Dermis lymphatic vessel endothelial cell (primary cell): ENCODE data around the gene STAG3. TPM values are rescaled to one million over a fixed set of nuclear protein-coding genes. Genes with fewer than 3 reads are reported as not detected.

Source experiments
- total RNA-seq: library from RNA; depleted of rRNA; stranded (reverse); fragments of >200 nt; gene quantifications from 2 replicates; pipeline ENCODE4 v1.2.1, GENCODE V29; 2014

Gene STAG3
- total RNA-seq, result 0.33 and 0.60 TPM in 2 replicates

DNA sequence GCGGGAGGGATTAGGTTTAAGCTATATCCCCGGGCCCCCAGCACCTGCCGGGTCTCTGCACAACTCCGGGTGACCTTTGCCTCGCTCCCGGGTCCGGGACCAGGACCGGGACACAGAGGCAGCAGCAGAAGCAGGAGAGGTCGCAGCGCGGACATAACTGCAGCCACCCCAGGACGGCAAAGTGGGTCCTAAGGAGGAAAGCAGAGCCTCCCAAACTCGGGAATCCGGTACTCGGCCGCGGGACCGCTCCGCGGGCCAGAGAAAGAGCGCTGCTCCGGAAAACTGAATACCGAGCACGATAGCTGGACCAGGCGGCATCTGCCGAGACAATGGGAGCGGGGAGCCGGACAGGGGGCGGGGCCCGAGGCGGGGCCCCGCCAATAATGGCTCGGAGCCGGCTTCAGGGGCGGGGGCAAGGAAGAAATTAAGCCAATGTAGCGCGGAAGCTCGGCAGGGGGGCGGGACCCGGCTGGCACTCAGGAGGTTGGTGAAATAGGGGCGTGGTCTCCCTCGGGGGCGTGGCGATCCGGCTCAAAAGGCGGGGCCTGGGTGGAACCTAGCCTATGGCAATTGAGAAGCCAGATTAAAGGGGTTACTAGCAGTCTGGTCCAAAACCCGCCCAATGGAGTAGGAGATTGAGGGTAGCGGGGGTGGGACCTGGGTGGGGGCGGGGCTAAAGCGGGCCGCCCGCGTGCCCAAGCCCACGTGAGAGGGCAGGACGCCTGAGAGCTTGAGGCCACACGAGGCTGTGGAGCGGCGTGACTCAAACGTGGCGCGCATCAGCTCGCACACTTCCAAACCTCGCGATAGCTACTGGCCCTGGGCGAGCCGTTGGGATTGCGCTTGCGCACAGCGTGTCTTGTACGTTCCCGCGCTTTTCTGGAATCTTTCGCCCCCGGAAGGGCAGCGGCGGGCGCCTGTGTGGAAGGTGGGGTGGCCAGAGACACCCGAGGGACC is at the start of gene STAG3, which contains the start of gene GPC2:
Gene STAG3, plus strand, starts transcription at position 874 of the 957 bp plus-strand sequence. CDS start 2,639 bp downstream, outside the sequence.
Gene GPC2, minus strand, starts transcription at position 337 of the 957 bp plus-strand sequence. Its CDS starts 182 bp downstream, at position 155.

GRCh38 chr7:100148559-100149328 is 29.0 kb upstream of the STAG3 start, which contains the start of gene LAMTOR4:
TSS of gene LAMTOR4 (plus strand) at chr7:100148918. CDS start at chr7:100148973, 55 bp downstream.

DNA sequence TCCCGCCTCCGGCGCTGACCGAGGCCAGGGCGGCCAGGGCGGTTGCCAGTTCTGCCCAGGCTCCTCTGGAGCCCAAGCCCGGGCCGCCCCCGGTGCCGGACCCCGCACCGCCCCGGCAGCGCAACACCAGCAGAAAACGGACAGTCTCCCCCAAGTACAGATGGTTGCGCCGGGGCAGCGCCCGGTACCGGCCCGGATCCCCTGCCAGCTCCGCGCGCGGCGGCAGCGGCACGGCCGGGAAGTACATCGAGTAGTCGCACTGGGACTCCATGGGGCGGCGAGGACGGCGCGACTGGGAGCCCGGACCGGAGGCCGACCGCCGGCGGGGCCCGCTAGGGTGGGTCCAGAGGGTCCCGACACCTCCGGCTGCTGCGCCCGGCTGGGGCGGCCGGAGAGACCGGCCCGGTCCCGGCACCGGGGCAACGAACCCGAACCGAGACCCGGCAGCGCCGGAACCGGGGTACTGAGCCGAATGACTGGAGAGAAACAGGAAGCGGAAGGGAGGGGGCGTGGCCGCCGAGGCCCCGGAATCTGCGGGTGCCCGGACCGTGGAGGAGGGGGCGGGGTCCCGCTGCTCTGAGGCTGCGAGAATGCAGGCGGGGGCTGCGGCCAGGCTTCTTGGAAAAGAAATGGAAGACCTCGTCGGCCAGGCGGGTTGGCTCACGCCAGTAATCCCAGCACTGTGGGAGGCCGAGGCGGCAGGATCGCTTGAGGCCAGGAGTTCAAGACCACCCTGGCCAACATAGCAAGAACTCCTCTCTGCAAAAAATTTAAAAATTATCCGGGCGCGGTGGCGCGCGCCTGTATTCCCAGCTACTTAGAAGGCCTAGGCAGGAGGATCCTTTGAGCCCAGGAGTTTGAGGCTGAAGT is 19.3 kb upstream of the STAG3 start, which contains the start of gene TRAPPC14:
Gene TRAPPC14, minus strand, starts transcription at position 495 of the 870 bp plus-strand sequence. Its CDS starts 224 bp downstream, at position 271.

GRCh38 chr7:100219801-100220585 is 42.3 kb downstream of the STAG3 start, which contains the start of gene PVRIG:
TSS of gene PVRIG (plus strand) at chr7:100219949. CDS start at chr7:100219971, 22 bp downstream.

Other genes with a start within 250 kb of the STAG3 start
- 0.87 and 1.0 TPM in 2 replicates for gene GJC3, start 248.3 kb upstream of the STAG3 start, total RNA-seq
- gene AZGP1, start 201.9 kb upstream of the STAG3 start, total RNA-seq, result not detected in 2 replicates
- gene ZKSCAN1, start 162.3 kb upstream of the STAG3 start, total RNA-seq, result 28.8 and 38.8 TPM in 2 replicates
- 8.0 and 8.2 TPM in 2 replicates for gene ZSCAN21, start 128.1 kb upstream of the STAG3 start, total RNA-seq
- gene ZNF3, start 96.2 kb upstream of the STAG3 start, total RNA-seq, result 26.3 and 33.3 TPM in 2 replicates
- gene COPS6, start 88.9 kb upstream of the STAG3 start, total RNA-seq, result 44.3 and 54.3 TPM in 2 replicates
- gene MCM7, start 76.5 kb upstream of the STAG3 start, total RNA-seq, result 27.5 and 34.8 TPM in 2 replicates
- 14.3 and 15.6 TPM in 2 replicates for gene AP4M1, start 76.3 kb upstream of the STAG3 start, total RNA-seq
- 18.5 and 20.0 TPM in 2 replicates for gene TAF6, start 58.6 kb upstream of the STAG3 start, total RNA-seq
- 29.8 and 33.4 TPM in 2 replicates for gene CNPY4, start 58.3 kb upstream of the STAG3 start, total RNA-seq
- 1.8 and 2.8 TPM in 2 replicates for gene MBLAC1, start 51.0 kb upstream of the STAG3 start, total RNA-seq
- 105 and 108 TPM in 2 replicates for gene LAMTOR4, start 29.0 kb upstream of the STAG3 start, total RNA-seq
- gene TRAPPC14, start 19.2 kb upstream of the STAG3 start, total RNA-seq, result 4.3 and 5.6 TPM in 2 replicates
- 0.09 TPM in 1 of 2 replicates, not detected in the other for gene GAL3ST4, start 9.3 kb upstream of the STAG3 start, total RNA-seq
- gene GPC2, start 537 bp upstream of the STAG3 start, total RNA-seq, result 1.3 and 3.5 TPM in 2 replicates
- 2.6 TPM in 1 of 2 replicates, not detected in the other for gene PVRIG, start 42.0 kb downstream of the STAG3 start, total RNA-seq
- gene SPDYE3, start 129.8 kb downstream of the STAG3 start, total RNA-seq, result not detected in 2 replicates
- 9.4 and 14.3 TPM in 2 replicates for gene PILRB, start 180.2 kb downstream of the STAG3 start, total RNA-seq
- 0.17 and 0.22 TPM in 2 replicates for gene PILRA, start 195.6 kb downstream of the STAG3 start, total RNA-seq